SU-DHL-6 (cell line): ENCODE data around the gene CXXC5.

Experiments used
- H2AFZ ChIP-seq: fragments of 200-600 bp; sonication (generic); 2 replicates; pipeline ENCODE4 v1.6.1; 2014; ENCODE audit warnings: low read depth, mild to moderate bottlenecking, moderate library complexity, mixed read lengths, antibody characterized with exemption, low read length; ENCODE audit not compliant: severe bottlenecking
- H3F3A ChIP-seq: fragments of 200-600 bp; shearing (Covaris generic); 2 replicates; pipeline ENCODE4 v1.6.0; 2016; ENCODE audit warnings: antibody characterized with exemption, mild to moderate bottlenecking; ENCODE audit not compliant: insufficient read depth
- H3K27ac ChIP-seq: fragments of 200-600 bp; sonication (generic); 2 replicates; pipeline ENCODE4 v1.5.1; 2016; ENCODE audit warnings: low read depth, mild to moderate bottlenecking, low read length, moderate library complexity, mixed read lengths
- H3K27me3 ChIP-seq: fragments of 200-600 bp; sonication (generic), shearing (Covaris generic); 2 replicates; pipeline ENCODE4 v1.6.0; 2014; ENCODE audit warnings: mild to moderate bottlenecking, low read length
- H3K36me3 ChIP-seq: fragments of 200-600 bp; sonication (generic); 2 replicates; pipeline ENCODE4 v1.6.1; 2014; ENCODE audit warnings: mild to moderate bottlenecking, low read length, mixed read lengths
- H3K4me2 ChIP-seq: fragments of 300-600, 200-600 bp; shearing (Covaris generic), sonication (generic); 2 replicates; pipeline ENCODE4 v1.6.0; 2014; ENCODE audit warnings: low read length, low read depth, mild to moderate bottlenecking; ENCODE audit not compliant: poor library complexity, severe bottlenecking
- H3K4me3 ChIP-seq: fragments of 200-600 bp; sonication (generic); 2 replicates; pipeline ENCODE4 v1.5.1; 2014; ENCODE audit warnings: antibody characterized with exemption, low read length, mild to moderate bottlenecking, mixed read lengths; ENCODE audit not compliant: insufficient read depth, poor library complexity, severe bottlenecking
- H3K79me2 ChIP-seq: fragments of 200-600 bp; sonication (generic); 2 replicates; pipeline ENCODE4 v1.6.1; 2014; ENCODE audit warnings: mild to moderate bottlenecking, low read length, moderate library complexity; ENCODE audit not compliant: insufficient read depth
- H3K9ac ChIP-seq: fragments of 200-600 bp; sonication (generic); 2 replicates; pipeline ENCODE4 v1.7.0; 2014; ENCODE audit warnings: mild to moderate bottlenecking, low read length
- H3K9me2 ChIP-seq: fragments of 200-600 bp; sonication (generic); replicated peaks from 2 replicates; pipeline ENCODE4 v1.6.1; 2014; ENCODE audit warnings: low read length; ENCODE audit not compliant: insufficient read depth
- H3K9me3 ChIP-seq: fragments of 200-600 bp; sonication (generic); 2 replicates; pipeline ENCODE4 v1.6.1; 2014; ENCODE audit warnings: low read length, mixed read lengths; ENCODE audit not compliant: insufficient read depth
- H4K20me1 ChIP-seq: fragments of 200-600 bp; sonication (generic); 2 replicates; pipeline ENCODE4 v1.6.1; 2014; ENCODE audit warnings: low read depth, mild to moderate bottlenecking, antibody characterized with exemption, low read length, moderate library complexity, mixed read lengths
- CTCF ChIP-seq: fragments of 200-600 bp; sonication (generic); IDR thresholded peaks from one replicate; pipeline ENCODE4 v1.5.1; 2017; ENCODE audit warnings: antibody characterized with exemption, mild to moderate bottlenecking, low read length, moderate library complexity; ENCODE audit not compliant: insufficient read depth, poor library complexity, severe bottlenecking
- EZH2phosphoT487 ChIP-seq: fragments of 200-600 bp; sonication (generic), shearing (Covaris generic); conservative IDR thresholded peaks from 2 replicates; pipeline ENCODE4 v1.6.1; 2018; ENCODE audit warnings: mild to moderate bottlenecking, antibody characterized with exemption, low read length, moderate library complexity, mixed read lengths

The CXXC5 gene

DNA sequence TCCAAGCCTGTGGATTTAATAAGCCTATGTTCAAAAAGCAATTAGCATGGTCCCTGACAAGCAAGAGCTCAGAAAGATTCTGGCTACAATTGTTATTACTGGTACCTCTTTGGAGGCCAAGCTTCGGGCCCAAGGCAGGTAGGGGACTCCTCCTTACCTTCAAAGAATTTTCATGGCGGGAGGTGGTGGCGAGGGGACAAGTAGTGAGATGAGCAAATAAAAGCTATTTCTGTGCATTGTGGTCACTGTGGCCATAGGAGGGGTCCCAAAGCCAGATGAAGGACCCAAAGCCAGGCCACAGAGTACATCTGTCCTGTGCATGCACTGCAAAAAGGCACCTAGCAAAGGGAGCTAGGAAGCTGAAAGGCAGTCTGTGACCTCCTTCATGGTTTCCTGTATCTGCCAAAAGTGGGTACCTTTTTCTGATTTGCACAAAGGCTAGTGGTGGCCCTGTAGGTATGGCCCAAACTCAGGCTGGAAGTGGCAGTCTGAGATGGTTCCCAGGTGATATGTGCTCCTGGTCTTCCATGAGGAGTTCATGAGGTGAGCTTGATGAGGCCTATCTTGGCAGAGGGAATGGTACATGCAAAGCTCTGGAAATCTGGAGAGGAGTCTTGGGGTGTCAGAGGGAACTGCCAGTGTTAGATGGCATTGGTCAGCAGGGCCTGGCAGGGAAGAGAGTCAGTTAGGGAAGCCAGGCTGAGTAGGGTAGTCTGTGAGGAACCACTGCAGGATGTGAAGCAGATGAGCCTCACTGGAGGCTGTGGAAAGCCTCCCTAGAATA lies 3.3 kb upstream of the CXXC5 start:
- H3K9ac ChIP-seq = no peak overlapping the region
- no peak for TF ChIP-seq CTCF
- H3K4me3 ChIP-seq = no peak overlapping the region
- no peak overlapping the region for H2AFZ ChIP-seq
- no peaks in the 10 kb centered on the region for H3K9me3 ChIP-seq
- no peaks in the 10 kb centered on the region for H4K20me1 ChIP-seq
- H3K36me3 ChIP-seq = no peaks in the 10 kb centered on the region
- no peaks in the 10 kb centered on the region for H3K9me2 ChIP-seq
- H3K4me2 ChIP-seq = no peak overlapping the region
- no peak overlapping the region for H3K27ac ChIP-seq
- no peaks in the 10 kb centered on the region for H3K27me3 ChIP-seq
- H3F3A ChIP-seq = no peaks in the 10 kb centered on the region
- H3K79me2 ChIP-seq = peaks cover 16% of the 10 kb centered on the region

DNA sequence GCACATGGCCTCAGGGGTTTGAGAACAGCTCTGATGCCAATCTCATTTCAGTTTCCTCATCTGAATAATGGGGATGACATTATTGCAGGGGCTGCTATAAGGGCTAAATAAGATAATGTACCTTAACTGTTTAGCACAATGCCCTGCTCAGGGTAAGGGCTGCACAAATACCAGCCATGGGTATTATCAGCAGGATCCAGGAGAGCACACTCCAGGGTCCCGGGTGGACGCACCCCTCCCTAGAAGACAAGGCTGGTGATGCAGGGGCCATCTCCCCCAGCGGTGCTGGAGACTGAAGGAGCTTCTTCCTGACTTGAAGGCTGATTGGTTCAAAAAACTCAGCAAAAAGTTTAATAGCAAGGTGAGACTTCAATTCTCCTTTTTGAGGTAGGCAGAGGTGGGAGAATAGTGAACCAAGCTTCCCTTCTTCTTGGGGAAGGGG lies 2.7 kb upstream of the CXXC5 start:
- Histone ChIP-seq H4K20me1 (no peaks in the 10 kb centered on the region), H3K9ac (no peak overlapping the region), H3K9me3 (no peaks in the 10 kb centered on the region), H3F3A (peaks cover under 1% of the 10 kb centered on the region; the same call in 1 of the 2 replicates), H3K4me3 (no peak overlapping the region), H3K79me2 (peaks cover 22% of the 10 kb centered on the region), H3K27ac (no peak overlapping the region), H3K4me2 (no peak overlapping the region), H2AFZ (no peak overlapping the region), H3K36me3 (no peaks in the 10 kb centered on the region), H3K27me3 (no peaks in the 10 kb centered on the region), H3K9me2 (no peaks in the 10 kb centered on the region)
- TF ChIP-seq EZH2phosphoT487 = no peak
- TF ChIP-seq CTCF = no peak

DNA sequence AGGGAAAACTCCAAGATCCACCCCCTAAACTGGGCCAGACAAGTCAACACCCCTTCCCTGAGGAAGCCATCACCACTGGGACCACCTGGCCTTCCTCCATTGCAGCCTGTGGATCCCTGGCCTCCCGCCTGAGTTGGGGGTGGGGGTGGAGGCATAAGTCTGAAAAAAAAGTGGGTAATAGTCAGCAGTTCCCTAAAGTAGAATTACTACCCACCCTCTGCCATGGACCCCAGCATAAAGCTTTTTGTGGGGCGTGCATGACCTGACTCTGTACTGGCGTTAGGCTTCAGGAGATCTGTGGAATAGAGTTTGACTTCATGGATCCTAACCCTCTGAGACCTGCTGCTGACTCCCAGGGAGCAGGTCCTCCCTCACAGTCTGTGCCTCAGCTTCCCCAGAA lies 2.0 kb upstream of the CXXC5 start:
- no peak overlapping the region for H3K4me3 ChIP-seq
- H3F3A ChIP-seq = peaks cover 4% of the 10 kb centered on the region; the same call in 1 of the 2 replicates
- H3K9ac ChIP-seq = no peak overlapping the region
- no peaks in the 10 kb centered on the region for H3K27me3 ChIP-seq
- H2AFZ ChIP-seq = no peak overlapping the region
- H3K9me3 ChIP-seq = no peaks in the 10 kb centered on the region
- no peak overlapping the region for H3K4me2 ChIP-seq
- no peak for TF ChIP-seq EZH2phosphoT487
- TF ChIP-seq CTCF = no peak
- no peaks in the 10 kb centered on the region for H3K9me2 ChIP-seq
- no peaks in the 10 kb centered on the region for H3K36me3 ChIP-seq
- peaks cover 29% of the 10 kb centered on the region for H3K79me2 ChIP-seq
- no peak overlapping the region for H3K27ac ChIP-seq
- no peaks in the 10 kb centered on the region for H4K20me1 ChIP-seq
